ENCODE results near the gene XYLT1.

The XYLT1 gene

DNA sequence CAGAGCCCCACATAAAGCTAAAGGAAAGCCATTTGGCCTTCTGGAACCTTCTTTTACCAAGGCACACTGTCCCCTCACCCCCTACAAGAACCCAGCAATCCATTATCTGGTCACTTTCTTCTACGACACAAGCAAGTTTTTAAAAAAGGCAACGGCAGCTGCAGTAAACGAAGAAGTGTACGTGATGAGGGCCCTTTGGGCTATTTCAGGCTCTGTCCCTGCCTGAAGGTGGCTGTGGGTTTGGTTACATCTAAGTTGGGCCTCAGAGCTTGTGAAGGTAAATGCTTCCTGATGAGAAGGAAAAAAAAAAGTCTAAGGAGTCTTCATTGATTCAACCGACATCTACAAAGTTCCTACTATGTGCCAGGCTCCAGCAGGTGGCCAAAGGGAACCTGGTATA, 35.4 kb downstream of the XYLT1 start:
- ATAC-seq = no peak
- TF ChIP-seq TCF4 (CRISPR knock-in tag; IDR thresholded peaks at IDR 0.05; ENCODE audit: borderline replicate concordance) (no peak), SNAI2 (CRISPR knock-in tag; IDR thresholded peaks at IDR 0.05) (no peak), ESRRG (CRISPR knock-in tag; IDR thresholded peaks at IDR 0.05) (no peak)

- TF ChIP-seq, protein P1, sequence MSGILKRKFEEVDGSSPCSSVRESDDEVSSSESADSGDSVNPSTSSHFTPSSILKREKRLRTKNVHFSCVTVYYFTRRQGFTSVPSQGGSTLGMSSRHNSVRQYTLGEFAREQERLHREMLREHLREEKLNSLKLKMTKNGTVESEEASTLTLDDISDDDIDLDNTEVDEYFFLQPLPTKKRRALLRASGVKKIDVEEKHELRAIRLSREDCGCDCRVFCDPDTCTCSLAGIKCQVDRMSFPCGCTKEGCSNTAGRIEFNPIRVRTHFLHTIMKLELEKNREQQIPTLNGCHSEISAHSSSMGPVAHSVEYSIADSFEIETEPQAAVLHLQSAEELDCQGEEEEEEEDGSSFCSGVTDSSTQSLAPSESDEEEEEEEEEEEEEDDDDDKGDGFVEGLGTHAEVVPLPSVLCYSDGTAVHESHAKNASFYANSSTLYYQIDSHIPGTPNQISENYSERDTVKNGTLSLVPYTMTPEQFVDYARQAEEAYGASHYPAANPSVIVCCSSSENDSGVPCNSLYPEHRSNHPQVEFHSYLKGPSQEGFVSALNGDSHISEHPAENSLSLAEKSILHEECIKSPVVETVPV (CRISPR knock-in tag; IDR thresholded peaks at IDR 0.05) = no peak
- TF ChIP-seq CSDC2 (CRISPR knock-in tag; IDR thresholded peaks at IDR 0.05) (no peak), ARNTL (CRISPR knock-in tag; IDR thresholded peaks at IDR 0.05; ENCODE audit: borderline replicate concordance, low read depth) (no peak), ZNF70 (CRISPR knock-in tag; IDR thresholded peaks at IDR 0.05) (no peak), ZFP30 (CRISPR knock-in tag; IDR thresholded peaks at IDR 0.05) (no peak), ISL1 (CRISPR knock-in tag; IDR thresholded peaks at IDR 0.05) (no peak), ESRRG (CRISPR knock-in tag; IDR thresholded peaks at IDR 0.05) (no peak), ZC3H10 (CRISPR knock-in tag; IDR thresholded peaks at IDR 0.05) (no peak), BACH2 (CRISPR knock-in tag; IDR thresholded peaks at IDR 0.05; ENCODE audit: borderline replicate concordance) (no peak), SNAI2 (CRISPR knock-in tag; IDR thresholded peaks at IDR 0.05) (no peak), OSR1 (CRISPR knock-in tag; IDR thresholded peaks at IDR 0.05) (no peak), PPARA (CRISPR knock-in tag; IDR thresholded peaks at IDR 0.05; ENCODE audit: borderline replicate concordance) (no peak), ZNF565 (CRISPR knock-in tag; conservative IDR thresholded peaks at IDR 0.05; ENCODE audit: low read depth) (no peak), ZFP3 (CRISPR knock-in tag; IDR thresholded peaks at IDR 0.05) (no peak), GLIS3 (CRISPR knock-in tag; IDR thresholded peaks at IDR 0.05) (no peak), CREB5 (CRISPR knock-in tag; IDR thresholded peaks at IDR 0.05; ENCODE audit: low read depth) (no peak)
- TF ChIP-seq, protein P2, sequence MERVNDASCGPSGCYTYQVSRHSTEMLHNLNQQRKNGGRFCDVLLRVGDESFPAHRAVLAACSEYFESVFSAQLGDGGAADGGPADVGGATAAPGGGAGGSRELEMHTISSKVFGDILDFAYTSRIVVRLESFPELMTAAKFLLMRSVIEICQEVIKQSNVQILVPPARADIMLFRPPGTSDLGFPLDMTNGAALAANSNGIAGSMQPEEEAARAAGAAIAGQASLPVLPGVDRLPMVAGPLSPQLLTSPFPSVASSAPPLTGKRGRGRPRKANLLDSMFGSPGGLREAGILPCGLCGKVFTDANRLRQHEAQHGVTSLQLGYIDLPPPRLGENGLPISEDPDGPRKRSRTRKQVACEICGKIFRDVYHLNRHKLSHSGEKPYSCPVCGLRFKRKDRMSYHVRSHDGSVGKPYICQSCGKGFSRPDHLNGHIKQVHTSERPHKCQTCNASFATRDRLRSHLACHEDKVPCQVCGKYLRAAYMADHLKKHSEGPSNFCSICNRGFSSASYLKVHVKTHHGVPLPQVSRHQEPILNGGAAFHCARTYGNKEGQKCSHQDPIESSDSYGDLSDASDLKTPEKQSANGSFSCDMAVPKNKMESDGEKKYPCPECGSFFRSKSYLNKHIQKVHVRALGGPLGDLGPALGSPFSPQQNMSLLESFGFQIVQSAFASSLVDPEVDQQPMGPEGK (CRISPR knock-in tag; IDR thresholded peaks at IDR 0.05; ENCODE audit: borderline replicate concordance) = no peak
- TF ChIP-seq, protein P3, sequence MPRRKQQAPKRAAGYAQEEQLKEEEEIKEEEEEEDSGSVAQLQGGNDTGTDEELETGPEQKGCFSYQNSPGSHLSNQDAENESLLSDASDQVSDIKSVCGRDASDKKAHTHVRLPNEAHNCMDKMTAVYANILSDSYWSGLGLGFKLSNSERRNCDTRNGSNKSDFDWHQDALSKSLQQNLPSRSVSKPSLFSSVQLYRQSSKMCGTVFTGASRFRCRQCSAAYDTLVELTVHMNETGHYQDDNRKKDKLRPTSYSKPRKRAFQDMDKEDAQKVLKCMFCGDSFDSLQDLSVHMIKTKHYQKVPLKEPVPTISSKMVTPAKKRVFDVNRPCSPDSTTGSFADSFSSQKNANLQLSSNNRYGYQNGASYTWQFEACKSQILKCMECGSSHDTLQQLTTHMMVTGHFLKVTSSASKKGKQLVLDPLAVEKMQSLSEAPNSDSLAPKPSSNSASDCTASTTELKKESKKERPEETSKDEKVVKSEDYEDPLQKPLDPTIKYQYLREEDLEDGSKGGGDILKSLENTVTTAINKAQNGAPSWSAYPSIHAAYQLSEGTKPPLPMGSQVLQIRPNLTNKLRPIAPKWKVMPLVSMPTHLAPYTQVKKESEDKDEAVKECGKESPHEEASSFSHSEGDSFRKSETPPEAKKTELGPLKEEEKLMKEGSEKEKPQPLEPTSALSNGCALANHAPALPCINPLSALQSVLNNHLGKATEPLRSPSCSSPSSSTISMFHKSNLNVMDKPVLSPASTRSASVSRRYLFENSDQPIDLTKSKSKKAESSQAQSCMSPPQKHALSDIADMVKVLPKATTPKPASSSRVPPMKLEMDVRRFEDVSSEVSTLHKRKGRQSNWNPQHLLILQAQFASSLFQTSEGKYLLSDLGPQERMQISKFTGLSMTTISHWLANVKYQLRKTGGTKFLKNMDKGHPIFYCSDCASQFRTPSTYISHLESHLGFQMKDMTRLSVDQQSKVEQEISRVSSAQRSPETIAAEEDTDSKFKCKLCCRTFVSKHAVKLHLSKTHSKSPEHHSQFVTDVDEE (CRISPR knock-in tag; IDR thresholded peaks at IDR 0.05) = no peak
- no peak for ATAC-seq
Observed at GRCh38 chr16:17433577-17434451, 36.9 kb downstream of the XYLT1 start.

GRCh38 chr16:17432901-17433576, 37.7 kb downstream of the XYLT1 start:
- TF ChIP-seq ESRRG (CRISPR knock-in tag; IDR thresholded peaks at IDR 0.05) (no peak), OSR1 (CRISPR knock-in tag; IDR thresholded peaks at IDR 0.05) (no peak), ARNTL (CRISPR knock-in tag; IDR thresholded peaks at IDR 0.05; ENCODE audit: borderline replicate concordance, low read depth) (no peak), ZFP30 (CRISPR knock-in tag; IDR thresholded peaks at IDR 0.05) (no peak), BACH2 (CRISPR knock-in tag; IDR thresholded peaks at IDR 0.05; ENCODE audit: borderline replicate concordance) (no peak), ZNF70 (CRISPR knock-in tag; IDR thresholded peaks at IDR 0.05) (no peak), ZC3H10 (CRISPR knock-in tag; IDR thresholded peaks at IDR 0.05) (no peak), TCF4 (CRISPR knock-in tag; IDR thresholded peaks at IDR 0.05; ENCODE audit: borderline replicate concordance) (no peak), PPARA (CRISPR knock-in tag; IDR thresholded peaks at IDR 0.05; ENCODE audit: borderline replicate concordance) (no peak), RARB (CRISPR knock-in tag; IDR thresholded peaks at IDR 0.05) (no peak)
- TF ChIP-seq, protein P2 (CRISPR knock-in tag; IDR thresholded peaks at IDR 0.05; ENCODE audit: borderline replicate concordance) = no peak
- no peak for ATAC-seq
